COLO829 (cell line): Measurements from ENCODE around the gene HOXA7.
A peak's percentile ranks its signal among the peaks of the same experiment; 100 is the strongest.

Experiments
- DNase-seq: peaks from one replicate; pipeline ENCODE4 v3.0.0; 2012; ENCODE audit warnings: low spot score

The HOXA7 gene

DNA sequence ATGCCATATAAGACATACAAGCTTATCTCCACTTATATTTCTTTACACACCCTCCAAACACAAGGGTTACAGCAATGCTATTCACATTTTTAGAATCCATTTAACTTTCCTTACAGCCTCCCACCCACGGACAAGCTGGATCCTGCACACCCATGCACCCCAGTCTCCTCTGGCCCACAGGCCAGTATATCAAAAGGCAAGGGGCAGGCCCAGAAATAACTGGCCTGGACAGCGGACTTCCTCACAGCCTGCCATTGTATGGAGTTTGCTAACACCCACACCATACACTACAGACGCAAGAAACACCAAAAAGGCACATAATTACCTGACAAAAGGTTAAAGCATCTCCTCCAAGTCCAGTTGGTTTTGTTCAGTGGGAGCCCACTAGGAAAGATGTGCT, 37.9 kb downstream of the HOXA7 start:
- DNase-seq: no peak

DNA sequence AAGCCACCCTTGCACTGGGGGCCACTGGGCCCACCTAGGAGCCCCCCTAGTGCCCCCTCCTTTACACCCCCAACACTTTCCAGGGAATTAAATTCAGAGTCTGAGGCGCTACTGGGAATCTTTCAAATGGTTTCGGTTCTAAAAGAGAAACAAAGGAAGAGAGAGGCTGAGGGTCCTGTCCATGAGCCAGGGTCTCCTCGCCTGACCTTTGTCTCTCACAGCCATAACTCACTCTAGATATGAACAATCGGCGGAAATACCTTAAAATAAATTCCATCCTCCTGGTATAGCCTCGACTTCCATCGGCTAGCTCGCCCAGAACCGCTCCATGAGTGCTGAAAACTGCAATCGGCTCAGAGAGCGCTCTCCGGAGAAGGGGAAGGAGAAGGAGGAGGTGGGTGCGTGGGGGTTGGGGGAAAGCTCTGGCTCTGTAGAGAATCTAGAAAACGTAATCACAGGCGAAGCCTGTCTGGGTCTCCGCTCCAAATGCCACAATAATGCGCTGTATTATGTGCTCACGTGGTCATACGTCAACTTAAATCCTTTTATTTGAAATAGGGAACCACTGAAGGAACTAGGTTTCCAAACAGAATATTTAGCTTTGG, 38.5 kb downstream of the HOXA7 start:
- no peak for DNase-seq

DNA sequence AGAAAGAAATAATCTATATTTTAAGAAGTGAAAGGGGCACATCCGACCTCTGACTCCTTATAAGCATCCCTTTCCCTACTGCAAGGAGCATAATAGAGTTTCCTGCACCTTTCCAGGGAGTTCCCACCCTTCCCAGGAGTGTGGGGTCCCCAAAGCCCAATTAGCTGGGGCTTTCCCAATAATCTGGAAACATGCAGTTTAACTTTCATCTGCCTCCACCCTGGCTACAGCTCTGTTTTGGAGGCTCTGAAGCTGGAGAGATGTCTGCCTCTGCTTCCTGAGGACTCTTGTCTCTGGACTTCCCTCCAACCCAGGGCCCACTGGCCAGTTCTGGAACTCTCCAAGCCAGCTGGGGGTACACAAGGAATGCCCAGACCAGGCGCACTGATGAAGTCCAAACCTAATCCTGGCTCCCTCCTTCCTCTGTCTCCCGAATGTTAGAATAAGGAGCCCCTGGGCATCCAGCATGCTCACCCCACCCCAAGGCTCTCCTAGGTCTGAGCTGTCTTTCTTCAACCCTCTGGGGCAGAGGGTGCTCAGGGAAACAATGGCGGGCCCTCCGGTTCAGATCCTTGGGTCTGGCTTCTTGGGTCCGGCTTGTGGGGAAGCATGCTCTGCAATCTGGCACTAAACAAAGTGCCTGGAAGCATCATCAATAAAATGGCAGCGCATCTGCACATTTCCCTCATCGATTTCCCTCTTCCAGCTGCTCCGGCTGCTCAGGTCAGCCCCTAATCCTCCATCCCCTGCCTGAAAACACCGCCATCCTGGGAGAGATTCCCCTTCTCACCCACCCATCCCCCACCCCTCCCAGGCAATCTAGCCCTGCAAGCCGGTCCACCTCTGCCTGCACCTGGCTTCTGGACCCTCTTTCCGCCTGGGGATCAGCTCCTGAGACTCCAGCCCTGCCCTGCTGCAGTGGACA, 39.3 kb downstream of the HOXA7 start:
- DNase-seq: no peak

DNA sequence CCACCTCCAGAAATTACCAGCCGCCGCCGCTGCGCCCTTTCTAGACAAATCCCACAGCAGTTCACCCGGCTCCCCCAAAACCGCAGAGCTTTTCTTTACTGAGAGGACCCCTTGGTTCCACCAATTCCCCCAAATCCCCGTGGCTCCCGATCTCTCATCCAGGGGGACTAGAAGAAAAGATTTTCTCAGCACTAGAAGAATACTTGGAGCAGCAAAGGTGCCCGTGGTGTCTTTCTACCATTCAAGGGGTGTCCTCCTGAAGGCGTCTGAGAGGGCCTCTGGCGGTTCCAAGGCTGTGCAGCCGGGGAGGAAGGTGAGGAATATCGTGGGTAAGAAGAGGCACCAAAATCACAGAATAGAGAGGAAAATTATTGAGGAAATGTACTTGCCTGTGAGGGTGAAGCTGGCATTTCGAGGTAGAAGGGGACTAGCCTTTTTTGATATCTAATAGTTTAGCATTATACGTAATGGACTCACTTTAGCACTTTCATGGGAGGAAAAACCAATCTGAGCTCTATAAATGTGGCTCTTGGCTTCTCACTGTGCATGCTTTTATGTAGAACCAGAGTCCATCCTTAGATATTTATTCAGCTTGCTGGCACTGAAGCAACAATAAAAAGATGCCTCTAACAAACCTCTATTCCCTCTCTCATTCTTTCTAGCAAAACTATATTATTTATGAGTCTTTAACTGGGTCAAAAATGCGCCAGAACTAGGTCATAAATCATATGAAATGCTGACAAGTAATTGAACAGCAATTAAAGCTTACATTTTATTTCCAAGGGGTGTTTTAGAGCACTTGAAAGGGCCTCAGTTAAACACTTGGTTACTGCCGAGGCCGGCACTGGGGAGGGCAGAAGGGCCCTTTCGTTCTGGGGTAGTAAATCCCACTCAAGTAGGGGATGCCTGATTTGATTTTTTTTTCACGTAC, 40.2 kb downstream of the HOXA7 start:
- no peak for DNase-seq

DNA sequence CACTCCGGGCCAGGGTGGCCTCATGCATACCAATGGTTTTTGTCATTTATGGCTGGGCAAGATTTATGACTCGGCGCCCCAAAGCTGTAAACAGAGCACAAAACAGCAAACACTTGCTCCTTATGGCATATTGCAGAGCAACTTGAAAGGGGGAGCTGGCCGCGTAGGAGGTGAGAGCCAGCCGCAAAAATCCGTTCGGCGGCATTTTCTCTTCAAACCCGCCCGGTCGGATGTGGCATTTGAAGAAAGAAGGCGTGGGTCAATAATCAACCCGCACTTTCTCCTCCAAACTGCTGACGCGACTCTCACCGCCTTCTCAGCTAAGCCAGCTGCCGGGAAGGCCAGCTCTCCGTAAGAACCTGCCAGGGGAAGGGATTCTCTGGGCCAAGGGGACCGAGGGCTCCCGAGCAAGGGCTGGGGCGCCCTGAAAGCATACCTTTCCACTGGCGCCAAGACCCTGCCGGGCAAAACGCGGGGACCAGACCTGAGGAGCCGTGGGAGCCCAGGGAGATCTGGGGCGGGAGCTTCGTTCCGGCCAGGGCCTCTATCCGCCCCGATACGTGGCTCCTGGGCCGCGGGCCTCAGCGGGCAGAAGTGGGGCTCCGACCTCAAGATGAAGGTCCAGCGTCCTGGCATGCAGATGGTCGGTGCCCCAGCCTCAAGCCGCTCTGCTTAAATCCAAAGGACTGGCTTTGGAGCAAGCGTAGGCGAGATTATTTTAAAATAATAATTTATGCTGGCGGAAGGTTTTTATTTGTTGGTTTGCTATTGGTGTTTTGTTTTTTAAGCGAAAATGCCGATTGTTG, 41.1 kb downstream of the HOXA7 start:
- DNase-seq: no peak

DNA sequence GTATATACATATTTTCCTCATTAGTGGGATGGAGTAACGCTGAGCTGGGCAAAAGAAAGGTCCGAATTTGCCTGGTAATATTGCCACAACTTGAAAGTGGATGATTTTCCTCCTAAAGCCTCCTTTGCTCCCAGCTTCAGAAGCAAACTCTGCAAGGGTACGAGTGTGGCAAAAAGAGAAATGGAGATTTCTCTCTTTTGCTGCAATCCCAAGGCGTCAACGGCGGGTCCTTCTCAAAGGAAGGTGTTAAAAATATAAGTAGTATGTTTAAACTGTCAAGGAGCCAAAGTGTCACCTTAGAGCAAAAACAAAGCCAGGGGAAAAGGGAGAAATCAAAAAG, 41.6 kb downstream of the HOXA7 start:
- no peak for DNase-seq

DNA sequence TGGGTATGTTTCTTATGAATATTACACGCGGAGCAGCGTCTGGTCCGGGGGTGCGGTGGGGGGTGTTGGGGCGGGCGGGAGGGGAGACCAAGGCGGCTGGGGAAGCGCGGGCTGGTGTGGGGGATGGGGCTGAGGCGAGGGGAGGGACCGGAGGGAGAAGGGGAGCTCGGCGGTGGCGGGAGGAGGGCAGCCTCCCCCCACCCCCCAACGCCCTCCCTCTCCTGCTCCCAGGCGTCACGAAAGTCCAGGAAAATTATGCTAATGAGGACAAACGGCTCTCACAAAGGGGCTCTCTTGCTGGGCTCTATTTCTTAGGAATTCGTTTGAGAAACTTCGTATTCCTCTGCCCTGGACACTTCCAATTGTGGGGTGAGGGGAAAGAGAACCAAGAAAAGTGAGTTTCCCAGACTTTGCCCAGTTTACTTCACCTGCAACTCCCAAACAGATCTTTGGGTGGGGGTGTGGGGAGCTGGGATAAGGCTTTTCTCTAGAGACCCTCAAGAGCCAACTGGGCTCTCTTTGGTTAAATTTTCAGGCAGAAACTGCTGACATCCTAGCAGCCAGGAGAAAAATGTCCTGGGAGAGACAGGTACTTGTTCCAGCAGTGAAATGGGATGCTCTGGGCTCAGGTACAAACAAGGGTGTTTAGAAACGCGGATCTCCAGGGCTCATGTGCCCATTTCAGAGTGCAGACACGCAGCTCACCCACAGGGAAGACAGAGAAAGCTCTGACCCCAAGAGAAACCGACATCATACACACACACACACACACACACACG, 42.3 kb downstream of the HOXA7 start:
- no peak for DNase-seq

DNA sequence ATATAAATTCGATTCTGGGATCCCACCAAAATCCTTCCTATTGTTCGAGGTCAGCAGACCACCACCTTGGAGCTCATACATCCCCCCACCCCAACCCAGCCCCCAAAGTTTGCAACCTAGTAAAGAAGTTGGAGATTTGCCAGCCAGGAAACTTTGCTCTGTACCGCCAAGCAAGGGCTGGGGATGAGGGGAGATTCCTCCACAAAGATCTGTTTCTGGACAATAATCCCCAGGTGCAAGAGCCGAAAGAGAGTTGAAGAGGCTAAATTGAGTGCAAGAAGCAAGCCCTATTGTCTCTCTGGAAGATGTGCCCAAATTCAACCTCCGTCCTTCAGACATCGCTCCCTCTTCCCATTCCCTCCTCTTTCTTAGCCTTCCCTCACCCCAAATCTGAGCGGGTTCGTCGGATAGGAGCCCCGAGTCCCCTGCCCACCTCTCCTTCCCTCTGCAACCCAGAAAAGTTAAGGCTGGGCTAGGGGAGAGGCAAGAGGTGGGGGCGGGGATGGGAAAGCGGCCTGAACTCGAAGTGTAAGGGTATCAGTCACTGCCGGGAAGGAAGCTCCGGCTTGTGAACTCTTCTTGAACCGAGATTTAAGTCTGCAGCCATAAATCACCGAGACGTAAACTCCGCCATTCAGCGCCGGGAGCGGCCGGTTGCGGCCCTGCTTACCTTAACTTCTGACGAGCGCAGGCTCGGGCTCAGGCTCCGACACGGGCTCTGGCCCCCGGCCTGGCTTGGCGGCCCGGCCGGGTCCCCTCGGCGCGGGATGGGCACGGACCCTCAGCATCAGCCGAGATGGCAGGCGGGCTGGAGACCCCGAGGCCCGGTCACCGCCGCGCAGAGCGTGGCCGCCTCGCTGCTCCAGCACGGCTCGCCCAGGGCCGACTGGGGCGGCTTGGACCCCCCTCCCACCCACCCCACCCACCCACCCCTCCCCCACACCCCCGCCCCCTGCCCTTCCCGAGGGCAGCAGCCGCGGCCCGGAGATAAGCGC, 43.2 kb downstream of the HOXA7 start:
- DNase-seq: peak; percentile 90

DNA sequence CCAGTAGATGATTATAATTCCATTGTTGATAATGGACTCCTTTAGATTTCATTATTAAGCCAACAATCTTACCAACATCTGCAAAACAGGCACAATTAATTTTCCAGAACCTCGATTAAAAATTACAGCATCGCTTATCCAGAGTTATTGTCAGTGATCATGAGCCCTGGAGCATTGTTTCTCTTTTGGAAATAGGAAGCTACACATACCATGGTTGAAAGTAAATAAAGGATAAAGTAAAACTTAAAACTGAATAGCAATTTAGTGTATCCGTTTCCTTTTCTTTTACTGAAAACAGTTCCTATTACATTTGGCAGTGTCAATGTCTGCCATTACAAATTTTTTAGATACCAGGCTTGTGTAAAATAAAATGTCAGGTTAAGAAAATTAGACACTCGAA, 44.1 kb downstream of the HOXA7 start:
- no peak for DNase-seq

DNA sequence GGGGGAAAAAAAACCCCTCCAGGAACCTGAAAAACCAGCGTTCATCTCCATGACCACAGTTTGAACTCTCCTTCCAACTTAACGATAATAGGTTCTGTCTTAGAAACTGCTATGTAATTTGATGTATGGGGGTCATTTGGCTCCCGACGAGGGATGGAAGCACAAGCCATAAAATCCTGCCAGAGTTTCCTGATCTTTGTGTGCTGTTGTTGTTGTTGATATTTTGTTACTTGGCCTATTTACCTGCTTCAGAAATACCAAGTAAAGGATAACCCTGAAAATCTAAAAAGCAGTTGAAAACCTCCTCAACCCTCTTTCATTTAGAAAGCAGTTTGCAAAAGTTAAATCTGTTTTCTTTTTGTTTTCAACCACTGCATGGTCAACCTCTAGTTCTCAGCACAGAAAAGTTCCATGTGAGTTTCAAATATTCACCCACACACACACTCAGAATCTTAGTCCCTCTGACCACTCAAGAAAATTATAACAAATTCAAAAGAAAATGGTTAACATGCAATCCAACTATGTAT, 44.7 kb downstream of the HOXA7 start:
- no peak for DNase-seq

DNA sequence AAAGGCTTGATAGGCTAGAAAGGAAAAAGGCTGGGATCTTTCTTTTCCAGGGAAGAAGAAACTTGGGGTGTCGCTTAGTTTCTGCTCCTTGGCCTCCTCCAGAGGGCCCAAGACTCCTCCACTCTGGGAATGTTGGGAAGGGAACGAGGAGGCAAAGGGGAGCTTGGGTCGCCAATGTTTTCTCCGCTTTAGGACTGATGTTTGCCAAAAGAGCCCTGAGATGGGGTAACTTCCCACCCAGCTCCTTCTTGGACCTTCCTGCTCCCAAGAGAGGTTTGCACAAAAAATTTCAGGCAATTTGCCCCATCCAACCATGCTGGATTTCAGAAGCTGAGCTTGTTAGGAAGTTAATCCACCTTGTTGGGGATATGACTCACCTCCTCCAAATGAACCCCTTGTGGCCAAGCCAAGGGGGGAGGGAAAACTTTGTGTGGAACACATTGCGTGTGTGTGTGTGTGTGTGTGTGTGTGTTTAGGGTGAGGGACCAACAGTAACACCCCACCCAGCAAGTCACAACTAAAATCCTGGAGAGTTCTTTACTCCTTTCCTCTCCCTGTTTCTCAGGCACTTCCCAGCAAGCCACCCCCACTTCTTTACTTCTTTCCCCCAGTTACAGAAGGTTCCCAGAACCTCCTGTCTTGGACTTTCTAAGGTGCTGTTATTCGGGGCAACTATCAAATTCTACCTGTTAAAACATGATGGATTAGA, 45.3 kb downstream of the HOXA7 start:
- DNase-seq: no peak

DNA sequence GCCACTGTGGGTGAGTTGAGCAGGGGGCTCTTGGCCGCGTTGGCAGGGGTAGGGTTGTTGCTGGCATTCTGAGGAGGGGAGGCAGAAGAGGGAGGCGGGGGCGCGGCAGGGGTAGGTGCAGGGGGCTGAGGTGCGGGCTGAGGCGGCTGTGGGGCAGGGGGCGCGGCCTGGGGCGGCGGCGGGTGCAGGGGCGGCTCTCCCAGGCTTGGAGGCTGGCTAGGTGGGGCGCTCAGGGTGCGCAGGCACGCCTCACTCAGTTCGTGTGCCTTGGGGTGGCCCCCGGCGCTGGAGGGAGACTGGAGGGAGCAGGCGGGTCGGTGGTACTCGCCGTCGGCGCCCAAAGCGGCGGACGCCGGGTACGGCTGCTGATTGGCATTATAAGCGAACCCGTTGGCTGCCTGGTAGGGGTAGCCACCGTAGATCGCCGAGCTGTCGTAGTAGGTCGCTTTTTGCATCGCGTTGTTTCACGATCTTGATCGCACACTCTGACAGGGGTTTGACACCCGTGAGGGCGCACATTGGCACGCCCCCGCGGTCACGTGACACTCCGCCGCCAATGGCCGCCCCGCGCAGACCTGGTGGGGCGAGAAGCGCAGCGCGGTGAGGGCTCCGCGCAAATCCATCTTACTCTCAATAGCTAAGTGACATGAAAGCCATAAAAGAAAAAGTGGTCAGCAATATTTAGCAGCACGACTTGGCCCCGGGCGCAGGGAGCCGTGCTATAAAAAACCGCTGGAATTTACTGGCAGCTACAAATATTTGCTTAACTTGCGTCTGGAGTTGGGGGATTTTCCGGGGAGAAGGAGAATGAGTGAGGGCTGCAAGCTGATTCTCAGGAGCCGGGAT, 46.1 kb downstream of the HOXA7 start:
- no peak for DNase-seq

DNA sequence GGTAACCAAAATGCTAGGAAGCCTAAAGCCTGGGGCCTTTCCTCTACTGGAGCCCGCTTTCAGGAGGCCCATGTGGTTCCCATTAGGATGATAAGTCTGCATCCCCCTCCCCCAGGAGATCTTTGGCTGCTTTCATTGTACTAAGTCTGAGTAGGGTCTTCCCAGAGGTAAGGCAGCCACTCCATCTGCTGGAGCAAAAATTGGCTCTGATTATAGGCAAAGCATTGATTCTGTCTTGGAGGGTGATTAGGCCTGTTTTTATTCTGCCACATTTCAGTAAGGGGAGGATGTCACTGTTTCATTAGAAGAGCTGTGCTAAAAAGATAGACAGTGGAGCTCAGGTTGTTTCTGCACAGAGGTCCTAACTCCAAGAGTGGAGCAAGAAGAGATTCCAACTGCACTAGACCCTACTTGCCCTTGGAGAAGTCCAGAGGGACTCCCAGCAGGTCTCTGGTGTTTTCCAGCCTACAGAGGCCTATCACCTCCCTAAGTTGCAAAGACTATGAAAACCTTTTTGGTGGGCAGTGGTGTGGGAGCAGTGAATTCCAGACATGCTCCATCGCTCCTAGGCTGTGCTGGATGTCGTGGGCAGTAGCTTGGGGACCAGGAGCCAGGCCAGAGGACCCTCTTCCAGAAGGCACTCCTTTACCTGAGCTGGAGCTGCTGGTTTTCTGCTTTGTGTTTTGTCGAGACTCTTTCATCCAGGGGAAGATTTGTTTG, 46.8 kb downstream of the HOXA7 start:
- no peak for DNase-seq

DNA sequence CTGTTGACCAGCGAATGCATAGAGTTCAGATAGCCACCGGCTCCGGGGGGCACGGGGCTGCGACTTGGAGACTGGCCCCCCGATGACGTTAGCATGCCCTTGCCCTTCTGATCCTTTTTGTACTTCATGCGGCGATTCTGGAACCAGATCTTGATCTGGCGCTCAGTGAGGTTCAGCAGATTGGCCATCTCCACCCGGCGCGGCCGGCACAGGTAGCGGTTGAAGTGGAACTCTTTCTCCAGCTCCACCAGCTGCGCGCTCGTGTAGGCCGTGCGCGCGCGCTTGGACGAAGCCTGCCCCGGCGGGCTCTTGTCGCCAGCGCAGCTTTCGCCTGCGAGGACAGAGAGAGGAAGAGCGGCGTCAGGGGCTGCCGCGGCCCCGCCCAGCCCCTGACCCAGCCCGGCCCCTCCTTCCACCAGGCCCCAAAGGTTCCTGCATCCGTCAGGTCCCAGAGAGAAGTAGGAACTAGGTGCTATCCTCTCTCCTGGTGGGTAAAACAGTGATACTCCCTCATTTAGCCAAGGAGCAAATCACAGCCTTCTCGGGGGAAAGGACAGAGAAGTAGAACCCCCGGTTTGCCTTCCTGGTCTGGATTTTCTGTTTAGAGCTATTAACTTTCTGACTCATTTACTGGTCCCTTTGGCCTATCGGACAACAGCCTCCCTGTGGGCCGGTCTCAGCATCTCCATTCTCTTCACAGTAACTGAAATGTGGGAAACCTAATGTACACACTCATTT, 47.9 kb downstream of the HOXA7 start:
- no peak for DNase-seq

DNA sequence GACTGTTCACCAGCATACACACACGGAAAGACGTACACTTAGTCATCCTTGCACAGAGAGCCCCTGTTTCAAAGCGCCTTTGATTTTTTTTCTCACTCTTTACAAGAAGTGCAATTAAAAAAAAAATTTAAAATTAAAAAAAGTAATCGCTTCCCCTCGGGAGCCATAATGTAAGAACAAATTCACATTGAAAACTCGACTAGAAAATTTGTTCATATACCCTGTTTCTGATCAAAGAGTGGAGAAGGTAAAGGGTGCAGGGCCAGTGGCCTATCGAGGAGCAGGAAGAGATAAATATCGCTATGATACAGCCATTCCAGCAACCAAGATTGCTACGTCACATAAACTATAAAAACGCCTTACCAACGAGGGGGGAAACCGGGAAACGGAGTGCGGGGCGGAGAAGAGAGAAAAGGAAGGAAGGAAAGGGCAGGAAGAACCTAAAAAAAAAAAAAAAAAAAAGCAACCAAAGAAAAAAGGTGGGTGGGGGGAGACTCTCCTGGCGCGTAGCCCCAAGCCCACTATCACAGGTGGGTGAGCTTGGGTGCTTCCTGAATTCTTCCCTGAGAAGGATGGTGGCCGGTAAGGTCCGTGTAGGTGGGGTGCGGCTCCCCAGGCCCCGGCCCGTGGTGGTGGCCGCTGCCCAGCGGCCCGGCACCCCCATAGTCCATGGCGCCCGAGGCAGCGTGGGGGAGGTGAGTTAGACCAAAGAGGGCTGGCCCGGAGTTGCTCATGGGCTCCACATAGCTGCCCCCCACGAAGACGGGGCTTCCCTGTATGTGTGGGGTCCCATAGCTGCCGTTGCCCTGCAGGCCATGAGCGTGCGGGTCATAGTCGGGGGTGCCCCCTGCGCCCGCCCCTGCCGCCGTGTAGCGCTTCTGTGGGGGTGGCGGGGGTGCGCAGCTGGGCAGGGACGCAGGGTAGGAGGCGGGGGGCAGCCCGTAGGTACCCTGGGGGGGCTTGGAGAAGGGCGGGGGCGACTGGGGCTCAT, 48.8 kb downstream of the HOXA7 start:
- DNase-seq: no peak
